HG02623 (cell line): ENCODE measurements around the gene CCDC146.

Source experiments
- ATAC-seq: cut with Tn5 transposase; IDR thresholded peaks from one replicate; pipeline ENCODE4 v1.9.1; 2021; ENCODE audit warnings: moderate library complexity; ENCODE audit not compliant: unreplicated experiment

The CCDC146 gene

GRCh38 chr7:77282897-77283296 lies 160.5 kb downstream of the CCDC146 start:
- ATAC-seq, result no peak

GRCh38 chr7:77284005-77284404 lies 161.6 kb downstream of the CCDC146 start:
- no peak for ATAC-seq

DNA sequence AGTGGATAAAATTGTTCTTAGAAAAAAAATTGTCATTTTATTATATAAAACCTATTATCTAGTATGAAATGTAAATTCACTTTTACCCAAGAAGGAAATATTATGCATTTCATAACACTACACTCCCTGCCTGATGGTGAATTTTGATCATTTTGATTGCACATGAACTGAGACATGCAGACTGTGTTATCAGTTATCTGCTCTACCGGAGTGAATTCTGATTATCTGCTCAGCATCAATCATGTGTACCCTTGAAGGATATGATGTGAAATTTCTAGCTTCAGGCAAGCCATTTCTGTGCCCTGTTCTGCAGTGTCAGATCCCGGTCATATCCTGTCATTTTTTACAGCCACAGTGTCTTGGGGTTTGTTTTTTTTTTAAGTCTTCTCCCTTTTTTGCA lies 162.2 kb downstream of the CCDC146 start:
- no peak for ATAC-seq

DNA sequence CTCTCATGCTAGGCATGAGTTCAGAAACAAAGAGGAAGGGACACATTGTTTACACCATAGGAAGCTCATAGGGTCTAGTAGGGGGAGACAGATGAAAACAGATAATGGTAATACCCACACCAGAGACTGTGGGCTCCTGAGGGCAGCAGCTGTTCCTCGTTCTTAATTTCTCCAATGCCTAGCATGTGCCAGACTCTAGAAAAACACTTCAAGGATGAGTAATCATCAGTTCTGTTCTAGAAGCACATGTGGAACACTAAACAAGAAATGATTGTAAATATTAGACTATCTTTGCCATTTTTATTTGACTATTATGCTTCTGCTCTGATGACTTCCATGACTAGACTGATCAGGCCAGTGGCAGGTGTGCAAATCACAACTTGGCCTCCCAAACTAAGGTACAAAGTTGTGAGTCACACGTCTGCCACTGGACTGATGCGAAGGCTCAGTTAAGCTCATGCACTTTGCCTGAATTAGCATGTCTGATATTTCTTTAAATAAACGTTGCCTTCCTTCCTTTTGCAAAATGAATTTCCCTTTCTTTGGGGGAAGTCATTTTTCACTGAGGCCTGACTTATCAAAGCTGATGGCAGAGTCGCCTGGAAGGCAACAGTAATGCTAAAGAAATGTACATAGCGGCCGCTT lies 166.4 kb downstream of the CCDC146 start:
- no peak for ATAC-seq

GRCh38 chr7:77289387-77289786 lies 167.0 kb downstream of the CCDC146 start:
- ATAC-seq, result no peak

GRCh38 chr7:77290425-77290824 lies 168.0 kb downstream of the CCDC146 start:
- no peak for ATAC-seq

GRCh38 chr7:77293046-77293445 lies 170.6 kb downstream of the CCDC146 start:
- ATAC-seq, result no peak

DNA sequence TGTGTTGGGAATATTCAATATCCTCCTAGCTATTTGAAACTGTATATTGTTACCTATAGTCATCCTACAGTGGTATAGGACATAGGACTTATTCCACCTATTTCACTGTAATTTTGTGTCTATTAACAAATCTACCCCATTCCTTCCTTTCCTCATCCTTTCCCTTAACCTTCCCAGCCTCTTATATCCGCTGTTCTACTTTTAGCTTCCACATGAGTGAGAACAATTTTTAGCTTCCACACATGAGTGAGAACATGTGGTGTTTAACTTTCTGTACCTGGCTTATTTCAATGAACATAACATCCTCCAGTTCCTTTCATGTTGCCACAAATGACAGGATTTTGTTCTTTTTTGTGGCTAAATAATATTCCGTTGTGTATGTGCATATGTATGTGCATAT lies 173.1 kb downstream of the CCDC146 start:
- ATAC-seq, result no peak

- ATAC-seq, result no peak
Observed at GRCh38 chr7:77306231-77307067, 184.0 kb downstream of the CCDC146 start.

GRCh38 chr7:77308792-77309191 lies 186.4 kb downstream of the CCDC146 start:
- ATAC-seq, result no peak

DNA sequence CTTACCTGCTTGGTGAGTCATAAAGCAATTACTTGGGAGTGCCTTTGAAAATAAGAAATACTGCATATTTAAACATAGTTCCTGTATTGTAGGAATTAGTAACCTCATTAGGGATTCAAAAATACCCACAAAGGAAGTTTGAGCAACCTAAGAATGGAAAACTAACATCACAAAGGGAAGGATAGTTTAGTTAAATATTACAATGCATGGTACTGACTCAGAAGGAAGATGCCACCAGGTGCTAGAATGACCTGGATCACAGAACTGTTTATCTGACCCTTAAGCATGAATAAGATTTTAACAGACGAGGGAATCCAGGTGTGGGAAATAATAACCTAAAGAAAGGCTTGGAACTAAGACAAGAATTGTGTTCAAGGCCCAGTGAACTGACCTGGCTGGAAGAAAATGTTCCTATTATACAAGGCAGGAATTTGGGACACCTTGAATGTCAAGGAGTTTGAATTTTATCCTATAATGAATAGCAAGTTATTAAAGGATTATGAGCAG lies 187.4 kb downstream of the CCDC146 start:
- ATAC-seq, result no peak

GRCh38 chr7:77310982-77311381 lies 188.6 kb downstream of the CCDC146 start:
- no peak for ATAC-seq

DNA sequence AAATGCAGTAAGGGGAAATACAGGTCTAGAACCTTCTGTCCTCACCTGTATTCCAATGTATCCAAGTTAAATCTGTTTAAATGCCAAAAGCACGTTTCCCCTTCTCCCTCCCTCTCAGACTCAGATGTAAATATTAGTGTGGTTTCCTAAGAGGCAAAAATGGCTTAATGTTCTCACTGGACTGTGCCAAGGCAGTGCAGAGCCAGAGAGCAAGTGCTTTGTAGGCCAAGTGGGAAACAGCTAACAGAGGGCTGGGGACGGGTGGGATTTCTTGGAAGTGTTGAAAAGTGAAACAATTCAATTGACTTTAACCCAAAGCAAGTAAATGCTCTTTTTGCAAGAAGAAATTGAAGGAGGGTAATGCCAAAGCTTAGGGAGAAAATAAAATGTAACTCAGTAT lies 190.7 kb downstream of the CCDC146 start:
- no peak for ATAC-seq

GRCh38 chr7:77313876-77314480 lies 191.6 kb downstream of the CCDC146 start:
- ATAC-seq, result no peak

- ATAC-seq, result no peak
Observed at GRCh38 chr7:77315182-77315591, 192.8 kb downstream of the CCDC146 start.

DNA sequence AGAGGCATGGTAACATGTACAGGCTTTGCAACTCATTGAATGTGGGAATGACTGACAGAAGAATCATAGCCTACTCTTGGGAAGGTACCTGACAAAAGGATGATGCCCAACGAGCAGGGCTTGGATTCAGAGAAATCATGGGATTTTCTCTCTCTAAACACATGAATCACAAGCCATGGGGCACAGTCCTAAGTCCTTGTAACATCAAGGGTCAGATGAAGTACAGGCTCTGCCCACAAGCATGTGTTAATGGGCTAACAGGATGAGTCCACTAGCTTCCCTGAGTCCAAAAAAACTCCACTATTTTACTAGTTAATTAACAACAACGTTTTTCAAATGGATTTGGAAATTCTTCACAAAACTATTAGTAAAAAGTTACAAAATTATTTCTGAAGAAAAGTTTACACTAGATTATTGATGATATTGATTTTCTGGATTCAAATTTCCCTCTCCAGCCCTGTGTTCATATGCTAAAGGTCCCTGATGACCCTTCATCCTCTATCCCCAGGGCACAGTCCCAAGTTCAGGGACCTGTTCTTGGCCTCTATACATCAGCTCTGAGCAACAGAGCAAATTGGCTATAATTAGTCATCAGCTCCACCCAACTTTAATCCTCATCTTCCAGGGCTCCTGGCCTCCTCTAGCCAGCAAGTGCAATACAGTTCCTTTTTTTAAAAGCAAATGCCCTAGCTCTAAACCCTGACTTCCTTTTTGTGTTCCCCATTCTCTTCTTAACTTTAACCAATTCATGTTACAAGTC lies 194.0 kb downstream of the CCDC146 start:
- ATAC-seq, result no peak

DNA sequence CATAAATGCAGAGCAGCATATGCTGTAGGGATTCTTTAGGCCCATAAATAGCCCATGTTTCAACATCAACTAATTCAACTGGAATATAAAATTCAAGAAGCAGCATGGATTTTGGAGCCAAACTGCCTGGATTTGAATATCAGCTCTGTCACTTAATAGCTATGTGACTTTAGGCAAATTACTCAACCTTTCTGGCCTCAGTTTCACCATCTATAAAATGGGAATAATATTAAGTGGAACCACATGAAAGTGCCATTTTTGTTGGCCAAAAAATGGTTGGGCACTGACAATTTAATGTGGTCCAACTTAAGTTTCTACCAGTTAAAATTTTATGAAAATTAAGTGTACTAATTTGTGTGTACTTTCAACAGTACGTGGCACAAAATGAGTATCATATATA lies 195.6 kb downstream of the CCDC146 start:
- ATAC-seq, result no peak

DNA sequence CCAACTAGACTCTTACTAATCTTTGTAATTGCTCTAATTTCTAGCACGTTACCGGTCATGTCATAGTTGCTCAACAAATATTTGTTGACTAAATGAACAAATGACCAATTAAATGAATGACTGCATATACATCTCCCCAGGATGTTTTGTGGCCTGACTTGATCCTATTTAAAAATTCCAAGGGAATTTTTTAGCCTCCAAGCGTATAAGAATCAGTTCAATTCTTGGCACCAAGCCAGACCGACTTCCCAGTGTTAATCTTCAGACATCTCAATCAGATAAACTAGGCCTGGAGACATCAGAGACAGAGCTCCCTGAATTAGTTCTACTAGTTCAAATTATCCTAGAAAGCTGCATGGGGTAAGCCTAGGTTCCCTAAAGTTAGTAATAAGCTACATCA lies 197.7 kb downstream of the CCDC146 start:
- no peak for ATAC-seq

GRCh38 chr7:77320714-77321113 lies 198.3 kb downstream of the CCDC146 start:
- ATAC-seq, result no peak

GRCh38 chr7:77321300-77321699 lies 198.9 kb downstream of the CCDC146 start:
- ATAC-seq, result no peak

GRCh38 chr7:77326131-77326530 lies 203.7 kb downstream of the CCDC146 start:
- no peak for ATAC-seq
